AG09309 (cell line): ENCODE results near the gene UTY.

ENCODE experiments used
- DNase-seq: peaks from one replicate; pipeline ENCODE4 v3.0.0-alpha.2; 2010; ENCODE audit warnings: low read depth
- H3K4me3 ChIP-seq: 2 replicates; pipeline ENCODE4 v1.5.1; 2011; ENCODE audit warnings: mild to moderate bottlenecking, low read depth, low read length, moderate library complexity; ENCODE audit not compliant: control insufficient read depth
- CTCF ChIP-seq: IDR thresholded peaks from 2 replicates; pipeline ENCODE4 v1.5.1; 2011; ENCODE audit warnings: mild to moderate bottlenecking, low read depth, low read length, inconsistent platforms; ENCODE audit not compliant: insufficient read depth, control insufficient read depth; ENCODE audit errors: missing control alignments

Gene UTY

GRCh38 chrY:13345549-13345948 lies 134.3 kb downstream of the UTY start:
- DNase-seq: no peak
- TF ChIP-seq CTCF: no peak
- no peak overlapping the region for H3K4me3 ChIP-seq

- DNase-seq: no peak
- no peak for TF ChIP-seq CTCF
- H3K4me3 ChIP-seq: no peak overlapping the region
Observed at GRCh38 chrY:13343307-13343946, 136.4 kb downstream of the UTY start.

GRCh38 chrY:13339939-13340338 lies 139.9 kb downstream of the UTY start:
- TF ChIP-seq CTCF: no peak
- DNase-seq: no peak
- no peak overlapping the region for H3K4me3 ChIP-seq

GRCh38 chrY:13339381-13339780 lies 140.5 kb downstream of the UTY start:
- no peak for TF ChIP-seq CTCF
- H3K4me3 ChIP-seq: no peak overlapping the region
- no peak for DNase-seq

- no peak for DNase-seq
- no peak overlapping the region for H3K4me3 ChIP-seq
- TF ChIP-seq CTCF: no peak
Observed at GRCh38 chrY:13338711-13339110, 141.1 kb downstream of the UTY start.

GRCh38 chrY:13337934-13338333 lies 141.9 kb downstream of the UTY start:
- TF ChIP-seq CTCF: no peak
- H3K4me3 ChIP-seq: no peak overlapping the region
- no peak for DNase-seq

GRCh38 chrY:13333791-13334190 lies 146.0 kb downstream of the UTY start:
- no peak overlapping the region for H3K4me3 ChIP-seq
- TF ChIP-seq CTCF: no peak
- no peak for DNase-seq
